Endothelial cell of umbilical vein (primary cell): ENCODE results near the gene ZNF682.

Experiments
- EZH2 ChIP-seq: IDR thresholded peaks from 2 replicates; pipeline ENCODE4 v1.6.1; 2012; ENCODE audit warnings: borderline replicate concordance, low read depth, mild to moderate bottlenecking, moderate library complexity, low read length, inconsistent platforms; ENCODE audit not compliant: severe bottlenecking
- FOS ChIP-seq: IDR thresholded peaks from 2 replicates; pipeline ENCODE4 v1.6.1; 2011; ENCODE audit warnings: mild to moderate bottlenecking, low read length, moderate library complexity, borderline replicate concordance; ENCODE audit not compliant: insufficient read depth
- JUN ChIP-seq: IDR thresholded peaks from 2 replicates; pipeline ENCODE4 v1.6.1; 2011; ENCODE audit warnings: borderline replicate concordance, low read depth; ENCODE audit not compliant: insufficient read length, insufficient read depth
- MYC ChIP-seq: IDR thresholded peaks from one replicate; pipeline ENCODE4 v1.6.1; 2011; ENCODE audit warnings: mild to moderate bottlenecking, low read depth, low read length
- POLR2A ChIP-seq: IDR thresholded peaks from 2 replicates; pipeline ENCODE4 v1.6.1; 2012; ENCODE audit warnings: low read depth, mild to moderate bottlenecking, control low read depth, low read length
- POLR2AphosphoS5 ChIP-seq: IDR thresholded peaks from 2 replicates; pipeline ENCODE4 v1.6.1; 2012; ENCODE audit warnings: low read depth, mild to moderate bottlenecking, control low read depth, low read length, moderate library complexity; ENCODE audit not compliant: insufficient read depth
- TF ChIP-seq, protein P1 (sequence below), 2 donors: IDR thresholded peaks; 1 replicate in 1 of 2; 2 replicates in 1 of 2; pipeline ENCODE4 v1.5.1; 2011; ENCODE audit warnings: low read length in 2 of 2, mild to moderate bottlenecking in 2 of 2, moderate library complexity in 2 of 2, control low read depth in 1 of 2, inconsistent platforms in 1 of 2, low read depth in 1 of 2; ENCODE audit not compliant: insufficient read depth in 1 of 2; ENCODE audit errors: extremely low read depth in 1 of 2

DNA sequence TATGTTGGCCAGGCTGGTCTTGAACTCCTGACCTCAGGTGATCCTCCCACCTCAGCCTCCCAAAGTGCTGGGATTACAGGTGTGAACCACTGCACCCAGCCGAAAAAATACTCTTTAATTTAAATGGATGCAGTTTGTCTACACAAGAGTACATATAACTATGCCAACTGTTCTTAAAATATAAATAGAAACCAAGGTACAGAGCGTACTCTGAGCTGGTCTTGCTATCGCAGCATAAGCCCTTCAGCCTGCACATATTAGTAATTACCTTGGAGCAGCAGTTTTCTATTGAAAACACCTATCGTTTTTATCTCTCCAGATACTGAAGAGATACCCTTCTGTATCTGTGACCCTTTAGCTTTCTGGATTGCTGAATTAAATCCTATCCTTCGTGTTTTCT is 3.4 kb downstream of the ZNF682 start:
- TF ChIP-seq, protein P1, sequence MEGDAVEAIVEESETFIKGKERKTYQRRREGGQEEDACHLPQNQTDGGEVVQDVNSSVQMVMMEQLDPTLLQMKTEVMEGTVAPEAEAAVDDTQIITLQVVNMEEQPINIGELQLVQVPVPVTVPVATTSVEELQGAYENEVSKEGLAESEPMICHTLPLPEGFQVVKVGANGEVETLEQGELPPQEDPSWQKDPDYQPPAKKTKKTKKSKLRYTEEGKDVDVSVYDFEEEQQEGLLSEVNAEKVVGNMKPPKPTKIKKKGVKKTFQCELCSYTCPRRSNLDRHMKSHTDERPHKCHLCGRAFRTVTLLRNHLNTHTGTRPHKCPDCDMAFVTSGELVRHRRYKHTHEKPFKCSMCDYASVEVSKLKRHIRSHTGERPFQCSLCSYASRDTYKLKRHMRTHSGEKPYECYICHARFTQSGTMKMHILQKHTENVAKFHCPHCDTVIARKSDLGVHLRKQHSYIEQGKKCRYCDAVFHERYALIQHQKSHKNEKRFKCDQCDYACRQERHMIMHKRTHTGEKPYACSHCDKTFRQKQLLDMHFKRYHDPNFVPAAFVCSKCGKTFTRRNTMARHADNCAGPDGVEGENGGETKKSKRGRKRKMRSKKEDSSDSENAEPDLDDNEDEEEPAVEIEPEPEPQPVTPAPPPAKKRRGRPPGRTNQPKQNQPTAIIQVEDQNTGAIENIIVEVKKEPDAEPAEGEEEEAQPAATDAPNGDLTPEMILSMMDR (IDR thresholded peaks at IDR 0.05; ENCODE audit: extremely low read depth in 1 of 2, insufficient read depth in 1 of 2, low read depth in 1 of 2, low read length in 2 of 2) = no peak
- TF ChIP-seq POLR2AphosphoS5 (no peak), JUN (no peak), EZH2 (no peak), POLR2A (no peak), FOS (no peak), MYC (no peak)
